Ascending aorta (tissue), 2 donors: ENCODE measurements around the gene CREB3L2. TPM values are rescaled to one million over a fixed set of nuclear protein-coding genes. Genes with fewer than 3 reads are reported as not detected.
A peak's percentile ranks its signal among the peaks of the same experiment; 100 is the strongest.

Source experiments
- DNase-seq, 2 donors: peaks; one replicate each; pipeline ENCODE4 v3.0.0-alpha.2; 2019; ENCODE audit warnings: low spot score in 2 of 2
- H3K27ac ChIP-seq, 2 donors: fragments of 200-600 bp; sonication (generic); one replicate each; pipeline ENCODE4 v1.5.1; 2016 to 2017; ENCODE audit warnings: mild to moderate bottlenecking in 1 of 2
- H3K27me3 ChIP-seq: fragments of 200-600 bp; sonication (generic); one replicate; pipeline ENCODE4 v1.5.1; 2017
- H3K36me3 ChIP-seq, 2 donors: fragments of 200-600 bp; sonication (generic); one replicate each; pipeline ENCODE4 v1.5.1; 2016
- H3K4me1 ChIP-seq, 2 donors: fragments of 200-600 bp; sonication (generic); one replicate each; pipeline ENCODE4 v1.5.1; 2016 to 2017; ENCODE audit warnings: mild to moderate bottlenecking in 1 of 2
- H3K4me3 ChIP-seq, 2 donors: fragments of 200-600 bp; sonication (generic); one replicate each; pipeline ENCODE4 v1.5.1; 2016 to 2017; ENCODE audit warnings: mild to moderate bottlenecking in 1 of 2
- H3K9me3 ChIP-seq, 2 donors: fragments of 200-600 bp; sonication (generic); one replicate each; pipeline ENCODE4 v1.5.1; 2016
- intact Hi-C: fragments of 100-400 bp; cut with DNase I; formaldehyde crosslinking; loops from one replicate; pipeline ENCODE4 v1.15.1; 2023
- total RNA-seq: library from RNA; depleted of rRNA; stranded (reverse); fragments of >200 nt; gene quantifications from one replicate; pipeline ENCODE4 v1.1.0, GENCODE V29; 2016
- TF ChIP-seq, protein P1 (sequence below), 3 experiments: fragments of 200-600 bp in 2 of 3; fragments of 450-650 bp in 1 of 3; sonication (generic) in 2 of 3; IDR thresholded peaks; one replicate each; pipeline ENCODE4 v1.5.1; 2016 to 2019; ENCODE audit warnings: antibody characterized with exemption in 3 of 3, mild to moderate bottlenecking in 1 of 3, moderate library complexity in 1 of 3

The CREB3L2 gene
- total RNA-seq, 1 donor from 2014 or later: 38.5 TPM

DNA sequence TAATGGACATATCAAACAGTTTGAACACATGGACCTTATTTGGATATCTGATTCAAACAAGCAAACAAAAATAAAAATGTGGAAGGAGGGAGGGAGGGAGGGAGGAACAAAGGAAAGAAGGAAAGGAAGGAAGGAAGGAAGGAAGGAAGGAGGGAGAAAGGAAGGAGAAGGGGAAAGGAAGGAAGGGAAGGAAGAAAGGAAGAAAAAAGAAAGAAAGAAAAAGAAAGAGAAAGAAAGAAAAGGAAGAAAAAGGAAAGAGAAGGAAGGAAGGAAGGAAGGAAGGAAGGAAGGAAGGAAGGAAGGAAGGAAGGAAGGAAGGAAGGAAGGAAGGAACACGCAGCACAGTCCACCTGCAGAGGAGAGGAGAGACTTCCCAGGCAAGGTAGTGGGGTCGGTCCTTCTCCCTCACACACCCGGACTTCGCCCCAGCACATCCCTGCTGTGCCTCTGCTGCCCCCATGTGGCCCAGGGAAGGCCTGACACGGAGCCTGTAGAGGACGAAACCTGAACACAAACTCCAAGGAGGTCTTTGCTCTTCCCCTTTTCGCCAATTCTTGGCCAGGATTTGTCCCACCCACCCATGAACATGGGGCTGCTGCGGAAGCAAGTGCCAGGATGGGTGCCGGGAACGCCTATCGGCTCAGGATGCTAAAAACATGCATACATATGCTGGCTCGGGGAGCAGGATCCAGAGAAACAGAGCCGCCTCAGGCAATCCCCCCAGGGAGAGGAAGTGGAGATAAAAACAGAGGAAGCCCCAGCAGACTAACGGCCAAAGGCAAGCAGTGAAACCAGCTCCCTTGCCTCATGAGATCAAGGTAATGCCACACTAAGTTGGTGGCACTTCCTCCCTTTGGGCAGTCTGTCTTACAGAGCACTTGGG, 102.8 kb downstream of the CREB3L2 start:
- Histone ChIP-seq H3K27me3 (no peaks in the 10 kb centered on the region), H3K9me3 (no peaks in the 10 kb centered on the region), H3K36me3 (peaks cover 56 to 78% of the 10 kb centered on the region in 2 donors), H3K4me1 (peaks cover 2 to 21% of the 10 kb centered on the region in 2 donors), H3K27ac (peak overlapping the region; percentile 5 to 40), H3K4me3 (no peak overlapping the region)
- TF ChIP-seq, protein P1, sequence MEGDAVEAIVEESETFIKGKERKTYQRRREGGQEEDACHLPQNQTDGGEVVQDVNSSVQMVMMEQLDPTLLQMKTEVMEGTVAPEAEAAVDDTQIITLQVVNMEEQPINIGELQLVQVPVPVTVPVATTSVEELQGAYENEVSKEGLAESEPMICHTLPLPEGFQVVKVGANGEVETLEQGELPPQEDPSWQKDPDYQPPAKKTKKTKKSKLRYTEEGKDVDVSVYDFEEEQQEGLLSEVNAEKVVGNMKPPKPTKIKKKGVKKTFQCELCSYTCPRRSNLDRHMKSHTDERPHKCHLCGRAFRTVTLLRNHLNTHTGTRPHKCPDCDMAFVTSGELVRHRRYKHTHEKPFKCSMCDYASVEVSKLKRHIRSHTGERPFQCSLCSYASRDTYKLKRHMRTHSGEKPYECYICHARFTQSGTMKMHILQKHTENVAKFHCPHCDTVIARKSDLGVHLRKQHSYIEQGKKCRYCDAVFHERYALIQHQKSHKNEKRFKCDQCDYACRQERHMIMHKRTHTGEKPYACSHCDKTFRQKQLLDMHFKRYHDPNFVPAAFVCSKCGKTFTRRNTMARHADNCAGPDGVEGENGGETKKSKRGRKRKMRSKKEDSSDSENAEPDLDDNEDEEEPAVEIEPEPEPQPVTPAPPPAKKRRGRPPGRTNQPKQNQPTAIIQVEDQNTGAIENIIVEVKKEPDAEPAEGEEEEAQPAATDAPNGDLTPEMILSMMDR (IDR thresholded peaks at IDR 0.05): peak; percentile 90 to 97 (median 96)
- DNase-seq: peak; percentile 58 to 91
- intact Hi-C loops: loop anchor here (1.0 kb wide), 3 partner anchors 83 to 293 kb away; no protein-coding TSS in a partner anchor

DNA sequence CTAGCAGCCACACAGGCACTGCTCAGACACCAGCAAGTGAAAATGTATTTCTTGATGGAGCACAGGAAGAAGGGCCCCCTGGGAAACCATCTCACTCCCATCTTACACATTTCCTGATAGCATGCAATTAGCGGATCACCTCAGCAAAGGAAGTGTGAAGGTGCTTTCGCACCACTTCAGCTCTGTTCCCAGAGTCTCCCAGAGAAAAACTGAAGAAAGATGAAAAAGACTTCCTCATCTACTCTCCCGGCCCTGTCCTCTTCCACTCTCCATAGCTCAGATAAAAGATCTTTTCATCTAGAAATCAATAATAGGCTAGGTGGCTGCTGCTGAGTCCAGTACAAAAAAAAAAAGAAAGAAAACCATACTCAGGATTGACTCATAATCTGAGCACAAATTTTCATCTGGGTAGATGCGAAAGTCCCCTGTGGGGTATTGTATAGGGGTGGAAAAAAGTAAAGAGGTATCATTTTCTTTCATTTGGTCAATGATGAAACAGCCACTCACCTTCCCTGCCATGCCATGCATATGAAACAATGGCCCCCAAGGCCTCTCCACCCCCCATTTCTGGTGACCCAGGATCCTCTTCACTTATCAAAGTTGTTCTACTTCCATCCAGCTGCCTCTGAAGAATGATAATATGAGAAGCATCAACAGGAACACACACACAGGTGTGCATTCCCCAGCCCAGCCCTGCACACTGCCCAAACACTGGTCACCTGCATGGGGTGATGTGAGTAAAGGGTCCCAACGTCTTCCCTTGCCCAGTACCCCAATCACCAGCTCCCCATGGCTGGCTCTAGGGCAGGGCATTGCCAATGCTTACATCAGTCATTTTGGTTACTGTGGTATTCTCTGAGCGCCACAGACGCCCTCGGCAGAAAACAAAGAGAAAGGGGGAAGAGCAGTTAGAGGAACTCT, 106.3 kb downstream of the CREB3L2 start:
- intact Hi-C loops: no loop called here
- Histone ChIP-seq H3K9me3 (no peaks in the 10 kb centered on the region), H3K4me1 (peaks cover 0 to 19% of the 10 kb centered on the region in 2 donors), H3K36me3 (peaks cover 50 to 66% of the 10 kb centered on the region in 2 donors), H3K27me3 (no peaks in the 10 kb centered on the region), H3K4me3 (no peak overlapping the region), H3K27ac (no peak overlapping the region)
- no peak for DNase-seq
- TF ChIP-seq, protein P1 (IDR thresholded peaks at IDR 0.05): no peak

DNA sequence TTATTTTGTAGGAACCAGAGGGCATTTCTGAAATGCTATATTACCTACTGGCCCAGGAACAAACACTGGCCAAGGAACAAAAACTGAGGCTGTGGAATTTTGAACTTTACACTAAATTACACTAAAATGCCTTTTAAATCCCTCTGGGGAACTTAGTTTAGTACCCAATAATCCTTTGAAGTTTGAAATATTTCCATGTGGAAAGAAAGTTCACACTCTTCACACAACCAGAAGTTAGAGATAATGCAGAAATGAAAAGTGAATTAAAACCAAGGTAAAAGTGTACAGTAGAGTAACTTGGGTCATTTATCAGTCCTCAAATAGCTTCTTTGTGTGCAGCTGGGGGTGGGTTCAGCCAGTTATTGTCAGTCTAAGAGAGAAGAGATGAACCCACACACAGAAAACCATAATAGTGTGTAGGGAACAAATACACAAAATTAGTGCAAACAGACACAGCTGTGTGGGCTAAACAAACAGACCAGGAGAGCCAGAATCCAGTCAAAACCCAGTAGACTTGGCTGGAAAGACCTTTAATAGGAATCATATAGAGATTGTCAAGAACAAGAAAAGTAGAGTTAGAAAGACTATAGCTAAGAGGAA, 108.6 kb downstream of the CREB3L2 start:
- Histone ChIP-seq H3K9me3 (no peaks in the 10 kb centered on the region), H3K4me1 (peaks cover 0 to 9% of the 10 kb centered on the region in 2 donors), H3K4me3 (no peak overlapping the region), H3K27ac (no peak overlapping the region), H3K36me3 (peaks cover 39 to 55% of the 10 kb centered on the region in 2 donors), H3K27me3 (no peaks in the 10 kb centered on the region)
- DNase-seq: no peak
- TF ChIP-seq, protein P1 (IDR thresholded peaks at IDR 0.05): no peak
- intact Hi-C loops: no loop called here

DNA sequence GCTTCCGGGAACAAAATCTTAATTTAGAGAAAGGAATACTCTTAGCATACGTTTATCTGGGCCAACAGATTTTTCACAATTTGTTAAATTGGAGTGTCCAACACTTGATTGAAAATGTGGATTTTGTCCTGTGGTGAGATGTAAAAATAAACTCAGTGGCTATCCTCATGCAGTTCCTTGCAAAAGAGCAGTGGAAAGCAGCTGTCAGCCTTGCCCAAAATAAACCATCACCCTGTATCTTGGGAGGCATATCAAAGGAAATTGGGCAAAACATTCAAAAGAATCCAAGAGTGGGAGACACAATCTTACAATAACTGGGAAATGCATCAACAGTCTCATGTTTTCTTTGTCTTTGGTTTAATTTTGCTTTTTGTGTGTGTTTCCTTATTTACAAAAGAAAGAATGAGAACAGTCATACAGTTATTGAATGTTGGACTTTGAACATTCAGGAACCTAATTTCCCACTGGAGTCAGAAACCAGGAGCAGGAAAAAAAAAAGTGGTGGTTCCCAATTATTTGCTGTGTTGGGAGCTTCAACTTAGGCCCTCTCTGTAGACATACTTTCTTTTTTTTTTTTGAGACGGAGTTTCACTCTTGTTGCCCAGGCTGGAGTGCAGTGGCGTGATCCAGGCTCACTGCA, 110.8 kb downstream of the CREB3L2 start:
- H3K27ac ChIP-seq: peak overlapping the region; percentile 19 to 34
- H3K36me3 ChIP-seq: peaks cover 32 to 53% of the 10 kb centered on the region in 2 donors
- DNase-seq: no peak
- no peaks in the 10 kb centered on the region for H3K9me3 ChIP-seq
- no peak overlapping the region for H3K4me3 ChIP-seq
- H3K4me1 ChIP-seq: peaks cover 8 to 20% of the 10 kb centered on the region in 2 donors
- no peaks in the 10 kb centered on the region for H3K27me3 ChIP-seq
- intact Hi-C loops: no loop called here
- TF ChIP-seq, protein P1 (IDR thresholded peaks at IDR 0.05): no peak

DNA sequence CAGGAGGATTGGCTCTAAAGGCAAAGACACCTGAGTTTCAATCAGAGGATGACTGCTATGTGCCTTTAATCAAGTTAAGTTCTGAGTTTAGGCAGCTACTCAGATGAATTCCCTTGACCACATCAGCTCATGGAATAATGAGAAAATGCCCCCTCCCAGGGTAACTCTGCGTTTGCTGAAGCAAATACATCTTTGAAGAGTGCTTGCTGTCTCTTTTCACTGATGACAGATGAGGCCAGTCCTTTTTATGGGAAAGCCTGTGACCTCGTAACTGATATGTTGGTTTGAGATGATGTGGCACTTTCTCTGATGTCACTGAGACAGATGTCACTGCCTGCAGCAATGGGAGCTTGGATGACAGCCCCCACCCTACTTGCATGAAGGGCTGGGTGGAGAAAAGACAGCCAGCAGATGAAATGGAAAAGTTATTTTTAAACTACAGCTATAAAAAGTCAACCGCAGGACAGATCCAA, 111.4 kb downstream of the CREB3L2 start:
- TF ChIP-seq, protein P1 (IDR thresholded peaks at IDR 0.05): no peak
- Histone ChIP-seq H3K4me3 (no peak overlapping the region), H3K27ac (peak overlapping the region; percentile 19 to 34), H3K4me1 (peaks cover 8 to 21% of the 10 kb centered on the region in 2 donors), H3K36me3 (peaks cover 28 to 48% of the 10 kb centered on the region in 2 donors), H3K9me3 (no peaks in the 10 kb centered on the region), H3K27me3 (no peaks in the 10 kb centered on the region)
- DNase-seq: no peak
- intact Hi-C loops: no loop called here
